HG02981 (cell line): ENCODE measurements around the gene ACAD9.
"Not testable (repeated sequence)": the region's sequence is repeated elsewhere in the genome, so short reads cannot be mapped to it uniquely, and the experiment has no call there.

Experiments
- ATAC-seq: cut with Tn5 transposase; IDR thresholded peaks from one replicate; pipeline ENCODE4 v1.9.1; 2021; ENCODE audit warnings: mild to moderate bottlenecking, moderate library complexity; ENCODE audit not compliant: unreplicated experiment

The ACAD9 gene

DNA sequence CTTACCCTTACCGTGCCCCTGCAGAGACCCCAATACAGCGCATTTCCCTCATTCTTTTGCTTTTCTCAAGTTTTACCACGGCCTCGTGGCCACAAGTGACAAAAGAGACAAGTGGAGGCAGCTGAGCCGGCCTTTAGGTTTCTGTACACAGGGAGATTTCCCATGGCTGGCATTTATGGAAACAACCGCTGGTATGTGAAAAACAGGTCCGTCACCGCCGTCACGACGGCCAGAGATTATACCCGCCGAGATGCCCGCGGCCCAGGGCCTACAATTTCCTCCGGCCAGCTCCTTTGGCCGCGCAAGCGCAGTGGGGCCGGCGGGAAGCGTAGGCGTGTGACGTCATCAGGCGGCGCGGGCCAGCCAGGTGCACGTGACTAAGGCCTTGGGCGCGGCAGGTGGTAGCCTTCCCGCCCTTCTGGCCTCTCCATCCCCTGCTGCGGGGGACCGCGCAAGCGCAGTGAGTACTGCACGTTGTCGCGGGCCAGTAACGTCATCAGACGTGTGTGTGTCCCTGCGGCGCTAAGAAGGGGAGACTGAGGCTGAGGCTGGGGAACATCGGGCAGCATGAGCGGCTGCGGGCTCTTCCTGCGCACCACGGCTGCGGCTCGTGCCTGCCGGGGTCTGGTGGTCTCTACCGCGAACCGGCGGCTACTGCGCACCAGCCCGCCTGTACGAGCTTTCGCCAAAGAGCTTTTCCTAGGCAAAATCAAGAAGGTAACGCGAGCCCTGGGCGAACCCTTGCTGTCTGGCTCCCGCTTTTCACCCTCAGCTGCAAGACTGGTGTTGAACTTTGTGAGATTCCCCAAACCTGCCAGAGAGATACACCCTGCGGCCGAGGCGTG is at the start of gene ACAD9:
Gene ACAD9, plus strand, starts transcription at position 496 of the 845 bp plus-strand sequence. Its CDS starts 72 bp downstream, at position 568.
- ATAC-seq = peak; percentile 86

DNA sequence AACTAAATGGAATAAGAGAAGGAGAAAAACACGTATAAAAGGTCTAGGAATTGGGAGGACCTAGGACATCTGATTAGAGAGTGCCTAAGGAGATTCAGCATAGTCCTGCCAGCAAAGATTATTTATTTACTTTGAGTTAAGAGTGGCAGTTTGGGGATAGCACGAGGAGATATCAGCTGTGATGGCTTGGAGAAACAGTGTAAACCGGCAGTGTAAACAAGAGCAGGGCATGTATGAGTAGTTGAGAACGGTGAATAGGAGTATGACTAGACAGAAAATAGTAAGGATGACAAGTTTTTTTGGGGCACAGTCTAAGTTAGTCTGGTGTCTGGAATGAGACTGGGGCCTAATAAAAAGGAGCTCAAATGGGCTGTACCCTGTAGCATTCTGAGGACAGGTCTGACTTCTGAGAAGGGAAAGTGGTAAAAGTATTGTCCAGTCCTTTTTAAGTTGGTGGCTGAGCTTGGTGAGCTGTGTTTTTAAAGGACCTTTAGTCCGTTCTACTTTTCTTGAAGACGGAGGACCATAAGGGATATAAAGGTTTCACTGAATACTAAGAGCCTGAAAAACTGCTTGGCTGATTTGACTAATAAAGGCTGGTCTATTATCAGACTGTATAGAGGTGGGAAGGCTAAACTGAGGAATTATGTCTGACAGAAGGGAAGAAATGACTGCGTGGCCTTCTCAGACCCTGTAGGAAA is 49.3 kb upstream of the ACAD9 start:
- ATAC-seq = not testable (repeated sequence)

DNA sequence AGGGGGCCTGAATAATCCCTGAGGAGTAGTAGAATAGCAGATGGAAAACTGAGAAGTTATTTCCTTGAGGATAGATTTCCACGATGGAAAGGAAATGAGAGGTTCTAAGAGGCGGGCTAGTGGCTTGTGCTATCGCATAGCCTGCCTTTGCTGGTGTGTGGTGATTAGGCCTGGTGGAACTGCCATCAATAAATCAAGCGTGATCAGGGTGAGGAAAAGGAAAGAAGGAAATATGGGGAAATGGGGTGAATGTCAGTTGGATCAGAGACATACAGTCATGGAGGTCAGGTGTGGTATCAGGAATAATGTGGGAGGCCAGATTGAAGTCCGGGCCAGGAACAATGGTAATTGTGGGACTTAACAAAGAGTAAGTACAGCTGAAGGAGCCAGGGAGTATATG is 48.7 kb upstream of the ACAD9 start:
- ATAC-seq = not testable (repeated sequence)

DNA sequence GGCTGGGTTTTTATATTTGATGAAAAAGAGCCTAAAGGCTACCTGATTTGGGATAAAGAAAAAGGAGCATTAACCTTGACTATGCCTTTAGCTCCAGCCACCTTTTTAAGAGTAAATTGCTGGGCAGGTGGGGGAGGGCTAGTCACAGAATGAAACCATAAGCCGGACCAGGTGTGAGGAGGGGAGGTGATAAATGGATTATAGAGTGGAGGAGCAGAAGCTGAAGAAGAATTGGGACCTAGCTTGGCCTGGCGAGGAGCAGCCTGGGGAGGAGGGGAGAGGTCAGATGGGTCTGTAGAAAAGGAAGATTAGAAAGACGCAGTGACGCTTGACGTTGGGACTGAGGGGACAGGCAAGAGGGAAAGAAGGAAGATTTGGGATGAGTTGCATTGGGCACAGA is 46.4 kb upstream of the ACAD9 start:
- not testable (repeated sequence) for ATAC-seq

DNA sequence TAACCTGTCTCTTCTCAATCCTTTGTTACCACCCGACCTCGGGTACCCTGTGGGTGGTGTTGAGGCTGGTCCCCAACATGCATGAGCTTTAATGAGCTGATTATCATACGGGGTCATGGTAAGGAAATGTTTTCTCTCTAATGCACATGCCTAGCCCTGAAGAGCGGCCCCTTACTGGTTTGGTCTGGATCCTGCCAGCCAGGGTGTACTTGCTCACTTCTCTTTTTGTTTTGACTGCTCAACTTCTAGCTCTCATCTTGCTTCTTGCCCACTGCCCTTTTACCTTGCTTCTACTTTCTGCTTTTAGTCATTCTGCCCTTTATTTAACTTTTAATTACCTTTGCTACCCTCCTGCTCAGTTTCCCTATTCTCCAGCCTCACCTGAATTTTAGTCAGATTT is 44.3 kb upstream of the ACAD9 start:
- no peak for ATAC-seq

DNA sequence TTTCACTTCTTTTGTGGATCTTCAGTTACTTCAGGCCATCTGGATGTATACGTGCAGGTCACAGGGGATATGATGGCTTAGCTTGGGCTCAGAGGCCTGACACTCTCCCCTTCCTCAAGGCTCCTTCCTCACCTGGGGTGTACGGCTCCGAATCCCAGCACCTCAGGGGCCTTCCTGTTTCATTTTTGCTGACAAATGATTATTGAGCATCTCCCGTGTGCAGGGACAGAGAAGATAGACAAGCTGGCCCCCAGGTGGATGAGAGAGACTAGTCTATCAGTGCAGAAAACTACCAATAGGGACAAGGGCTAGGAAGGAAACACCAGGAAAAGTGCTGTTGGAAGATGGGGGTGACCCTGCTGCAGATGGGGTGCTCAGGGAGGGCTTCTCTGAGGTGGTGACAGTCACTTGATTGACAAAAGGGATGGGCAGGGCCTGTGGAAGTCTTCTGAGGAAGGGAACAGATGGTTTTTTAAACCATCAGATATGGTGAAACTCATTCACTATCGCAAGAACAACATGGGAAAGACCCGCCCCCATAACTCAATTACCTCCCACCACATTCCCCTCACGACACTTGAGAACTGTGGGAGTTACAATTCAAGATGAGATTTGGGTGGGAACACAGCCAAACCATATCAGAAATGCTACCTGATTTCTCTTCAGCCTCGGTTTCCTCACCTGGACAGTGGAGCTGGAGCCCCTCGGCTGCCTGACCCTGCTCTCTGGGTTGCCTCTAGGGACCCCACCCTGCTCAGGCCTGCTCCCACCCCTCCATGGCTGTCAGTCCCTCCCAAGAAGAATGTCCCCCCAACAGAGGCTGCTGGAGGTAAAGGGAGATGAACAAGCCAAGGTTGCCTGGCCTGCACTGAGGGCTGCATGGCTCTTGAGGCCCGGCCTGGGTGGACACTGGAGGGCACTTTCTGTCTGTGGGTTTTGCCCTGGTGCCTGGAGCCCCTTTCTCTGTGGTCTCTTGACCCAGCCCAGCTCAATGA is 37.2 kb upstream of the ACAD9 start:
- no peak for ATAC-seq

DNA sequence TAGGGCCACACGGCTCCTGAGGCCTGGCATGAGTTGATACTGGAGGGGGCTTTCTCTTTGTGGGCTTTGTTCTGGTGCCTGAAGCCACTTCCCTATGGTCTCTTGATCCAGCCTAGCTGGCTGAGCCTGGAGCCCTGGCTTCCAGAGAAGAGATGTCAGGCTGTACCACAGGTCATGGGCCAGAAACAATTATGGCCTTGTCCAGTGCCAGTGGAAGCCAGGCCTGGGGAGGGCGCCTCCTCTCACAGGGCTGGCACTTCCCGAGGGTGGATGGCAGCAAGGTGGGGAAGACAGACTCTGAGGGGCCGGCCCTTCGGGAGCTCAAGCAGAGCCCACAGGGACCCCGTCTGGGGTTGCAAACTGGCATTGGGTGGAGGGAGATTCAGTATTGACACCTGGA is 34.9 kb upstream of the ACAD9 start:
- ATAC-seq = no peak

DNA sequence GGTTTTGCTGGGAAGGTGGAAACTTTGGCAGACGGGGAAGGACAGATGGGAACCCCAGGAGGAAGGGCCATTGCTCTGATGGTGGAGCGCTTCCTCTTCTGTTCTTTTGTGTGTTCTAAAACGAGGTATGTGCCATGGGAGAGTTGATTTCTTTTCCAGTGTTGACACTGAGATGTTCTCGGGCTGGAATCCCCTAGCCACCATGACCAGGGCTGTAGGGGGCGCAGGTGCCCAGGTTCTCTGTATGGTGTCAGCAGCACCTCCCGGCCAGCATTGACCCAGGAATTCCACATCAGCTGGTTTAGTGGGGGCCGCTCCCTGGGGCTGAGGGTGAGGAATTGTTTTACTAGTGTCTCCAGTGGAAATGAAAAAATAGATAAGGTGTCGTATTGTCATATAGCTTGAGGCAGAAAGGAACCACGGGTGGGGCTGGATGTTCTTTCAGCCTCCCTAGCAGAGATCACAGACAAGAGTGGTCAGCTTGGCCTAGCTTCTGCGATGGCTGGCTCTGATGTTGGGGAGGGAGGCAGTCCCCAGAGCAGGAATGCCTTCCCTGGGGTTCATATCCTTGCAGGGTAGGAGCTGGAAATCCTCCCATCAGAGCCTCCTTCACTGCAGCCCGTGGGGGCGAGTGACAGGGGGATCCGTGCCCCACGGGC is 34.2 kb upstream of the ACAD9 start:
- ATAC-seq = no peak

DNA sequence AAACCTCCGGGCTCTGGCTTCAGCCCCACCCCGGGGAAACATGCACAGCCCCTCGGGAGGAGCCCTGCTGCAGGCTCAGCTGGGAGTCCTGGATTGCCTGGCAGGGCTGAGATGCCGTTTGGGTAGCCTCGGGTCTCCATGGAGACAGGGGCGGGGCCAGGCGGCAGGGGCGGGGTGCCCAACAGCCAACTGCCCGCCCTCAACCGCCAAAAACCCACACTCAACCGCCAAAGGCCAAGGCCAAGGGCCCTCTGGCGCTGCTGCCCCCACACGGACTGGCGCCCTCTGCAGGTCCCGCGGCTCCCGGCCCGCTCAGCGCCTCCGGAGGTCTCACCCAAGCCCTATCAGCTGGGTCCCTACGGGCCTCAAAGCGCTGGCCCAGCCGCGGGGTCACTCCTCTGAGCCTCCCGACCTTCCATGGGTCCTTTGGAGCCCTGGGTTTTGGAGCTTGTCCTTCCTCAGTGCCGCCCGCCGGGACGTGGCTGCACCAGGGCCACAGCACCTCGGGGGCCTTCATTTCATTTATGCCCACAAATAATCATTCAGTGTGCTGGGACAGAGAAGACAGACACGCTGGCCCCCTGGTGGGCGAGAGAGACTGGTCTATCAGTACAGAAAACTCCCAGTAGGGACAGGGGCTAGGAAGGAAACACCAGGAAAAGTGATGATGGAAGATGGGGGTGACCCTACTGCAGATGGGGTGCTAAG is 33.5 kb upstream of the ACAD9 start:
- ATAC-seq = peak; percentile 64

DNA sequence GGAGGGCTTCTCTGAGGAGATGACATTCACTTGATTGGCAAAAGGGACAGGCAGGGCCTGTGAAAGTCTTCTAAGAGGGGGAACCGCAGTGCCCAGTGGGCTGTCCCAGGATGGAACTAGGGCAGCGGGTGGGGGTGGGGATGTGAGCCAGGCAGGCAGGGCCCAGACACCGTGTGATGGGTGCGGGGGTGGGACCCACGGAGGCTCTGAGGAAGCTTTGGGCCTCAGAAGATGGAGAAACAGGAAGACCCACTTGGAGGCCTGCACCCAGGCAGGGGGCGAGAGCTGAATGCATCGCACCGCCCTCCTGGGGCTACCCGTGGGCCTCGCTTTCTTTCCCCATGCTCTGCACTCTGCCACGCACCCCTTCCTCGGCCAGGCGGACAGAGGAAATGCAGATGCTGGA is 32.9 kb upstream of the ACAD9 start:
- no peak for ATAC-seq

DNA sequence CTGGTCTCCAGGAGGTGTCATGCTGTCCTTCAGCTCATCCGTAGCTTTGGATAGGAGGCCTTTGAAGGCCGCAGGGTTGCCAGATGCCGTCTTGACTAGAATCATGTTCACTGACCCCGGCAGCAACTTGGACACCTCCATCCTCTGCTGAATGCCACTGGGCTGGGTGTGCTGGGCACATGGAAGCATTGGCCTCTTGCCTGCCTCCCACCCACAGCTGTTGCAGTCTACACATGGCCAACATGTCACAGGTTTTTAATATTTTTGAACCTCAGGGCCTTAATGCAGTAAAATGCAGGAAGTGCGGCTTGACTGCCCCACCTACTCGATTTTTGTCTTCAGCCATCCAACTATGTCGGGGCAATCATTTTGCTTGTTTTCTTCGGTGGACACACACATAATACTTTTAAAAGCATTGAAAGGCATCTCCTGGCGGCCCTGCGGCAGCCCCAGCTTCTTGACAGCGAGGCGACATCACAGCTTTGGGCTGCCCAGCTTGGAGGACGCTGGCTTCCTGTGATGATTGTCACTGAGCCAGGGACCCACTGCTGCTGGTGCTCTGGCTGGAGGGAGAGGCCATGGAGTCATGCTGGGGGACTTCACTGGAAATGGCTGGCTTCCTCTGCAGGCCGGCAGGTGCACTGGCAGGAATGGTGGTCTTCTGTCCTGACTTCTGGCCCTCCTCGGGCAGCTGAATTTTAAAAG is 31.6 kb upstream of the ACAD9 start:
- no peak for ATAC-seq

DNA sequence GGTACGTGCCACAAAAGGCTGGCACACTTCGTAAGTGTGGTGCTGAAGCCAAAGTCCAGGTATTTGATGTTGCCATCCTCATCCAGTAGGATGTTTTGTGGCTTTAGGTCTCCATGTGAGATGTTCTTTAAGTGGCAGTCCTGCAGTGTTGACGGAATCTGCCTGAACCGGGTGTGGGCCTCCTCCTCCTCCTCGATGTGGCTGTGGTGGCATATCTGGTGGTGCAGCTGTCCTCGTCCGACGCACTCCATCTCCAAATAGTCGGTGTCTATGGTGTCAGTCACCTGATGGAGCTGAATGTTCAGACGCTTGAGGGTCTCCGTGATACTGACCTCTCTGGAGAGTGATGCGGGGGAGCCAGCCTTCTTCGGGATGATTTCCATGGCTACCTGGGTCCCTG is 30.5 kb upstream of the ACAD9 start:
- ATAC-seq = no peak

DNA sequence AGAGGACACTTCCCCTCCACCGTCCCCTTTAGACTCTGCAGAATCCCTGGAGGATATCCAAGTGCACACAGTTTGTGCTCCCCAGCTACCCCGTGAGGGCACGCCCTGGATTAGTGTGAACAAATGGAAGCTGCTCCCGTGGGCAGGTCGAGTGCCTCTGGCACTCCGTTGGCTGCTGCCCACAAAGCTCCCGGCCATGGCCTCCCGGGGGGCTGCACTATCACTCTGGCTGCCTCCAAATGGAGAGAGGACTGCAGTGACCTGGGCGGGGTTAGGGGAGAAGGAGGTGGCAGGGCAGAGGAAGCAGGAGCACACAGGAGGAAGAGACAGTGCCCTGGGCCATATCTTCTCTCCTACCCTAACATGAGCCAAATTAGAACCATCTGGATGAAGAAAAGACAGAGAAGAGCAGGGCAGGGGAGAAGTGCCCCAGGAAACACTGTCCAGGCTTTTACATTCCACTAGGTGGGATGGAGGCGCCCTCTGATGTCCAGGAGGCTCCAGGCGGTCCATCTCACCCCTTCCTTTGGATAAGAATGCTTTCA is 29.4 kb upstream of the ACAD9 start:
- no peak for ATAC-seq

DNA sequence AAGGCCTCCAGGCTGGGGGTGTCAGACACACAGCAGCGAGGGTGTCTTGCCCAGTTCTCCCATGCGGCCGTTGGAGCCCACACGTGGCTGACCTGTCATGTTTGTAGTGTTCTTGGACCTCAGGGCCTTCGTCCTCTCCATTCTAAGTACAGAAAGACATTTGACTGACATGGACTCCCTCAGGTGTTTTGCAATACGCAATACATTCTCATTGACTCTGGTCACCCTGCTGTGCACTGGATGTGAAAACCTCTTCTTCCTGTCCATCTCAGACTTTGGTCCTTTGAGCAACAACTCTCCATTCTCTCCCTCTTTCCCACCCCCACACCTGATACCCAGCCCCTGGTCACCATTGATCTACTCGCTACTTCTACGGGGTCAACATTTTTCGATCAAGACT is 28.9 kb upstream of the ACAD9 start:
- no peak for ATAC-seq

DNA sequence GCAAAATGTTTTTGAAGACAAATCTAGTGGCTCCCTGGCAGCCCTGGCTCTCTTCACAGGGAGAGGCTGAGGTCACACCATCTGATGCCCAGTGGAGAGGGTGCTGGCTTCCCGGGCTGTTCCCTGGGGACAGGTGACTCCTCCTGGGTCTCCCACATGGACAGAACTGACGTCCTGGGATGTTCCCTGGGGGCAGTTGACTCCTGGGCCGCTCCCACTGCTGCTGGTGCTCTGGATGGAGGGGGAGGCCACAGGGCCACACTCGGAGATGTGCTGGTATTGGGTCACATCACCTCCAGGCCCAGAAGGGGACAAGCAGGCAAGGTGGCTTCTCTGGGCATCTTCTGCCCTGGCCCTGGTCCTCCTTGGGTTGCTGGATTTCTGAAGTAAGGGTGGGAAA is 27.8 kb upstream of the ACAD9 start:
- no peak for ATAC-seq

DNA sequence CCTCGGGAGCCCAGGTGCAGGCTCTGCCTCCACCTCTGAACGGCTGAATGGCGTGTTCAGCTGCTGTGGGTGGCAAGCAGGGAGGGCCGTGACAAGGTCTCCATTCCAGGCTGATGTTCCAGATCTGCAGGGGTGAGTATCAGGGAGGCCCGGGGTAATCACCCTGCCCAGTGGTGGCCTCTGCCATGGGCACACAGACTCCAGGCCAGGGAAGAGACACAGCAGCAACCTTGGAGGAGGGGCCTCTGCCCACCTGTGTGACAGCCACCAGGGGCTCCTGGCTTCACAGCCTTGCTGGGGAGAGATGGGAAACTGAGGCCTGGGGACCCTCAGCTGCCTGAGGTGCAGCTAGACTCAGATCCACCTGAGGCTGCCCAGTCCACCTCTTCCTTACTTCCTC is 25.6 kb upstream of the ACAD9 start:
- no peak for ATAC-seq

DNA sequence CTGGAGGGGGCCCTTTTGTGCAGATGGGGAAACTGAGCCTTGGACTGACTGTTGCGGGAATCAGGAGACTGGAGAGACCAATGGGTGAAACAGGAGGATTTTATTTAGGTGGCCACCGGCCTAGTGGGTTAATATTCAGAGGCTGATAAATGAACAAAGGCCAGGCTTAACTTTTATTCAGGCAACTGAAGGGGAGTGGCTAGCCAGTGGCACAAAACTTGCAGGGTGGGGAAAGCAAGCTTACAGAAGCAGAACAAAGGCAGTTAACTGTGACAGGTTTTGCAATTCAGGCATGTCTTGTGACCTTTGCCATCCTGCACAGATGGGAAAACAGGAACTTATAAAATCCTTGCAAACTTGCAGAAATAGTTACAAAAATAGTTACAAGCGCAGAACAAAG is 24.9 kb upstream of the ACAD9 start:
- no peak for ATAC-seq

DNA sequence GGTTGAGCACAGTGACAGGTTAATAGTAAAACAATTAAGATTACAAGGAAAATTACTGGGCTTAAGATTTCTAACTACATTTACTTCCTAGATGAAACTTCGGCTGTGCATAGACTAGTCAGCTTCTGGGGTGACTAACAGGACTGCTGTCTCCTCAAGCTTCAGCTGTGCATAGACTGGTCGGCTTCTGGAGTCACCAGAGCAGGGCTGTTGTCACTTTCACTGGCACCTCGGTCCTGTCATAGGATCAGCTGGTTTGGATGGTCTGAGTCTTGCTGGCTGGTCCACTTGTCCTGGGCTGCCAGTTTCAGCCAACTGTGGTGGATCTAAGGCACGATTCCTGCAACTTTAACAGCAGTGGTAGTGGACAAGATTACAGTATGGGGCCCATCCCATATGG is 23.9 kb upstream of the ACAD9 start:
- ATAC-seq = no peak

DNA sequence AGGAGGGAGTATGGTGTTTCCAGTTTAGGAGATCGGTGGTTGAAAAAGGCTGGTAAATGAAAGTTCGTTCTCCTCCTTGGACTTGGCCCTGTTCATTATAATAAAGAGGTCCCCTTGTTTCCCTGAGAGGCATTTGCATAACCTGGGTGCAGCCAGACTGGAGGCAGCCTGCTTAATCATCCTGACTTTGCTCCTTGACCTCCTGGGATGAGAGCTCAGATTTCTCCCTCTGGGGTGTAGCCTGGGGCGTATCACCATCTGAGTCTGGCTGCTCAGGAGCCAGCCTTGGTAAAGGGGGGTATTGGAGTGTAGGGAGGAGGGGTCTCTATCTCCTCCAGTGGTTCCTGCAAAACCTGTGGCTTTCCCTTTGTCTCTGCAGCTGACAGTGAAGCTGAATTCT is 21.3 kb upstream of the ACAD9 start:
- ATAC-seq = no peak
